Posterior vena cava (tissue), 2 donors: Measurements from ENCODE around the gene SLC2A13. TPM values are rescaled to one million over a fixed set of nuclear protein-coding genes. Genes with fewer than 3 reads are reported as not detected.
"Not testable (repeated sequence)": the region's sequence is repeated elsewhere in the genome, so short reads cannot be mapped to it uniquely, and the experiment has no call there.

Source experiments
- DNase-seq: peaks from one replicate; pipeline ENCODE4 v3.0.0-alpha.2; 2020; ENCODE audit warnings: low spot score
- intact Hi-C, 2 donors: fragments of 100-400 bp; cut with DNase I; formaldehyde crosslinking; loops; one replicate each; pipeline versions ENCODE4 v1.14.1 to v1.14.2; 2022 to 2023
- total RNA-seq, 2 donors: library from RNA; stranded (reverse); fragmentation: NEBNext Ultra II Directional; extraction: Animal tissue kit (Norgen Biotek cat#: 25700); gene quantifications; one replicate each; pipeline ENCODE4 v1.2.1, GENCODE V29; 2021
- donor health status: DM: yes; HTN: yes; CAD: no.
- donor health status: DM: yes; HTN: yes; CAD: no.

SLC2A13 gene
- total RNA-seq, 2 donors from 2014 or later = 11.0 to 14.1 TPM

GRCh38 chr12:39959467-39959866, 146.4 kb downstream of the SLC2A13 start:
- no peak for DNase-seq
- intact Hi-C loops = no loop called here

- DNase-seq = no peak
- intact Hi-C loops = no loop called here
Observed at GRCh38 chr12:39959031-39959430, 146.8 kb downstream of the SLC2A13 start.

- intact Hi-C loops = no loop called here
- no peak for DNase-seq
Observed at GRCh38 chr12:39958377-39958776, 147.5 kb downstream of the SLC2A13 start.

GRCh38 chr12:39956725-39957124, 149.2 kb downstream of the SLC2A13 start:
- DNase-seq = no peak
- intact Hi-C loops = no loop called here

GRCh38 chr12:39946361-39947280, 159.3 kb downstream of the SLC2A13 start:
- no peak for DNase-seq

GRCh38 chr12:39937119-39937518, 168.8 kb downstream of the SLC2A13 start:
- DNase-seq = no peak
- intact Hi-C loops = no loop called here

More at GRCh38 chr12:39946361-39947280, 159.3 kb downstream of the SLC2A13 start:
- intact Hi-C loops = no loop called here

GRCh38 chr12:39935839-39936238, 170.0 kb downstream of the SLC2A13 start:
- intact Hi-C loops = no loop called here
- DNase-seq = no peak

- no peak for DNase-seq
- intact Hi-C loops = no loop called here
Observed at GRCh38 chr12:39935275-39935674, 170.6 kb downstream of the SLC2A13 start.

- intact Hi-C loops = no loop called here
- no peak for DNase-seq
Observed at GRCh38 chr12:39931857-39932256, 174.0 kb downstream of the SLC2A13 start.

GRCh38 chr12:39931231-39931630, 174.7 kb downstream of the SLC2A13 start:
- DNase-seq = no peak
- intact Hi-C loops = no loop called here

GRCh38 chr12:39930101-39930500, 175.8 kb downstream of the SLC2A13 start:
- intact Hi-C loops = no loop called here
- DNase-seq = no peak

GRCh38 chr12:39928181-39928899, 177.5 kb downstream of the SLC2A13 start:
- intact Hi-C loops = no loop called here
- no peak for DNase-seq

GRCh38 chr12:39923364-39923763, 182.5 kb downstream of the SLC2A13 start:
- intact Hi-C loops = no loop called here
- no peak for DNase-seq

- intact Hi-C loops, DNase-seq: not testable (repeated sequence)
Observed at GRCh38 chr12:39922598-39922997, 183.3 kb downstream of the SLC2A13 start.

- intact Hi-C loops = no loop called here
- DNase-seq = no peak
Observed at GRCh38 chr12:39920647-39921046, 185.2 kb downstream of the SLC2A13 start.

GRCh38 chr12:39920222-39920621, 185.7 kb downstream of the SLC2A13 start:
- intact Hi-C loops = no loop called here

GRCh38 chr12:39919790-39920189, 186.1 kb downstream of the SLC2A13 start:
- no peak for DNase-seq
- intact Hi-C loops = no loop called here

More at GRCh38 chr12:39920222-39920621, 185.7 kb downstream of the SLC2A13 start:
- DNase-seq = no peak

GRCh38 chr12:39915249-39915648, 190.6 kb downstream of the SLC2A13 start:
- DNase-seq = no peak
- intact Hi-C loops = no loop called here

GRCh38 chr12:39912211-39912980, 193.5 kb downstream of the SLC2A13 start:
- intact Hi-C loops = no loop called here
- DNase-seq = no peak

- DNase-seq = no peak
- intact Hi-C loops = no loop called here
Observed at GRCh38 chr12:39906237-39906636, 199.6 kb downstream of the SLC2A13 start.
